ENCODE data around the gene ZNF768.
"Not testable (repeated sequence)": the region's sequence is repeated elsewhere in the genome, so short reads cannot be mapped to it uniquely, and the experiment has no call there.

The ZNF768 gene

DNA sequence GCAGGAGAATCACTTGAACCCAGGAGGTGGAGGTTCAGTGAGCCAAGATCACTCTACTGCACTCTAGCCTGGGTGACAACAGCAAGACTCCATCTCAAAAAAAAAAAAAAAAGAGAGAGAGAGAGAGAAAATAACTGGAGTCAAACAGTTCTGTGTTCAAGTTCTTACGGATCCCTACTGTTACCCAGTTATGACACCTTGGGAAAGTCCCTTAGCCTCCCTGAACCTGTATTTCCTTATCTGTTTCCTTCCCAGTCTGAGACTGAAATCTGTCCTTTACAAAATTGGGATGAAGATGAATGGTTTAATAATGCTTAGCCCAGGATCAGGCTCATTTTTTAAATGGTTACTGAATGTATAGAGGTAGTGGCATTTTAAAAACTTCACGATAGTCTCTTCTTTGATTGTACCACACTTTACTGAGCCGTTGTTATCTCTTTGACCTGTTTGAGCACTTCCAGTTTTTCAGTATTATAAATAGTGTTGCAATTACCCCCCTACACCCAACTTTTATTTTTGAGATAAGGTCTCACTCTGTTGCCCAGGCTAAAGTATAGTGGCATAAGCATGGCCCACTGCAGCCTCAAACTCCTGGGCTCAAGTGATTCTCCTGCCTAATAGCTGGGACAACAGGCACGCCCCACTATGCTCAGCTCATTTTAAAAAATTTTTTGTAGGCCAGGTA, 17.1 kb downstream of the ZNF768 start:
- DNase-seq: no peak

DNA sequence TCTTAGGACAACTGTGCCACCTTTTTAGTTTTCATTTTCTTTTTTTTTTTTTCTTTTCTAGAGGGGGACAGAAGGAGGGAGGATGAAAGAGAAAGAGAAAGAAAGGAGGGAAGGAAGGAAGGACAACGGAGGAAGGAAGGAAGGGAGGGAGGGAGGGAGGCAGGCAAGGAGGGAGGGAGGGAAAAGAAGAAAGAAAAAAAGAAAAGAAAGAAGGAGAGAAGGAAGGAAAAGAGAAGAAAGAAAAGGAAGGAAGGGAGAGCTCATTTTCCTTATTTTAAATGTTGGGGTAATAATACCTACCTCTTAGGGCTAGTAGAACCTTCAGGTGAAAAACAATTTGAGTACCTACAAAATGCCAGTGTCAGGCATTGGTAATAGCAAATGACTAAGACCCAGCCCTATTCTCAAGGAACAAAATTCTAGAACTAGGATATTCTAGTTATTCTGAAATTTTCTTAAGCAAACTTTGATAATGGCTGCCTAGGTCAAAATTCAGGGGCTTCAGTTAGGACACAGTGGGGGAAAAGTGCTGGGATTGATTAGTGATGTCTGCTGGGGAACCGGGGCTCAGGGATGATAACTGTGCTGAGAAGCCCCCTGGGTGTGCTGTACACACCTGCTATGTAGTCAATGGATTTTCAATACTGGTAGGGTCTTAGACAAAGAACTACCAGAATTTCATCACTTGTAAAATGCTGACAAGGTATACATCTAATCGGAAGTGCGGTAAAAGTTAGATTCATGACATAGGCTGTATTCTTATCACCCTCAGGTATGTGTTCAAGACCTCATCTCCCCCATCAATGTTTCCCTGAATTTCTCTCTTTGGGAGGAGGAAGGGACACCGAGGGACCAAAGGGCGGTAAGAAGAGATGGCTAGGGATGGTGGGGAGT, 22.7 kb downstream of the ZNF768 start:
- no peak for DNase-seq

DNA sequence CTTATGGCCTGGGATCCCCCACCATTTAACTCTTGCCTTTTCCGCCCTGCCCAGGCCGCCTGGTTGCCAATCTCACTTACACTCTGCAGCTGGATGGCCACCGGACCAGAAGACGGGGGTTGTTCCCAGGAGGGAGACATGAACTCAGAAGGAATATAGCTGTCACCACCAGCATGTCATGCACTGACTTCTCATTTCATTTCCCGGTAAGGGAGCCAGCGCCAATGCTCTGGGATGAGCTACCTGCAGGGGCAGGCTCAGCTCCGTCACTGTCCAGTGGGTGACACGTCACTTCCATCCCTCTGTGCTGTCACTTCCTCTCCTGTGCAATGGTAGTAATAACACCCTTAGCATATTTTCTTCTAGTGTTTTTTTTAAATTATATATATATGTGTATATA, 27.1 kb downstream of the ZNF768 start:
- DNase-seq: no peak

DNA sequence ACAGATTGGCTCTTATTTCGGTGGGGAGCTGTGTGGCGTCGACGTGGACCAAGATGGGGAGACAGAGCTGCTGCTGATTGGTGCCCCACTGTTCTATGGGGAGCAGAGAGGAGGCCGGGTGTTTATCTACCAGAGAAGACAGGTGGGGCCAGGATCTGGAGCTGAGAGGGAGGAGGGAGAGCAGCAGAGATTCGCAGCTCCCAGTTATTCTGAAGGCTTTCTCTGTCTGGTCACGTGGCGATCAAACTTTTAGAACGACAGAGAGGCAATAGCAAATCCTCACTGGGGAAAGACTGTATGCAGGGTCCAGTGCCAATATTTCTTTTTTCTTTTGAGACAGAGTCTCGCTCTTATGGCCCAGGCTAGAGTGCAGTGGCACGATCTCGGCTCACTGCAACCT, 31.7 kb downstream of the ZNF768 start:
- DNase-seq: no peak

DNA sequence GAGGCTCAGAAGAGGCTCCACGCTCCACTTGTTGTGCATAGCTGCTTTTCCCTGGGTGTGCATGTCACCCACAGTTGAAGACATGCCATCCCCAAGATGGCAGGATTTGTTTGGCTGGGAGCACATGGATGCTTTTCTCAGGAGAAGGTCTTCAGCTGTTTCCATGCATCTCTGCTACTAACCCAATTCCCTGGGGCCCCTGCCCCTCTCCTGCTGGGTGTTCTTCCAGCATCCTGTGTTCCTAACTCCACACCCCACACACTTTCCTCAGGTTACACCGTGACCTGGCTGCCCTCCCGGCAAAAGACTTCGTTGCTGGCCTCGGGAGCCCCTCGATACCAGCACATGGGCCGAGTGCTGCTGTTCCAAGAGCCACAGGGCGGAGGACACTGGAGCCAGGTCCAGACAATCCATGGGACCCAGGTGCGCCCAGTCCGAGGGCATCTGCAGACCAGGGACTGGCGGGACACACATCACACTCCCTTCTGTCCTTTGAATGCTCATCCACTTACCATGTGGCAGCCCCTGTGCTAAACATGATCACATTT, 32.4 kb downstream of the ZNF768 start:
- DNase-seq: no peak

- no peak for DNase-seq
Observed at GRCh38 chr16:30491744-30492308, 34.5 kb downstream of the ZNF768 start.

GRCh38 chr16:30491229-30491628, 35.1 kb downstream of the ZNF768 start:
- DNase-seq: no peak

DNA sequence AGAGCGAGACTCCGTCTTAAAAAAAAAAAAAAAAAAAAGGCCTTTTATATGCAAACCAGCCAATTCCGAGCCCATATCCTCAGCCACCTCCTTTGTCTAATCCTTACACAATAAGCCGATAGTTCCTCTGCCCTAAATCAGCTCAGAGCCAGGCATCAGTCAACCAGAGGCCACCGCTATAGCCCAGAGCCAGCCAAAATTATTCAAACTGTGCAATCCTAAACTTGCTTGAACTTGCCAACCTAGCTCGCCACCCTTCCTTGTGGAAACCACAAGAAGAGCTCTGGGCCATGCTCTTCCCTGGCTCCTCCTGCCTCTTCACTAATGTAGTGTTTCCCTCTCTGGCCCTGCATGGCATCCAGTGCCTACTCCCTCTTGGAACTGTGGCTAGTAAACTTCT, 36.2 kb downstream of the ZNF768 start:
- no peak for DNase-seq

- no peak for DNase-seq
Observed at GRCh38 chr16:30488764-30489605, 37.4 kb downstream of the ZNF768 start.

DNA sequence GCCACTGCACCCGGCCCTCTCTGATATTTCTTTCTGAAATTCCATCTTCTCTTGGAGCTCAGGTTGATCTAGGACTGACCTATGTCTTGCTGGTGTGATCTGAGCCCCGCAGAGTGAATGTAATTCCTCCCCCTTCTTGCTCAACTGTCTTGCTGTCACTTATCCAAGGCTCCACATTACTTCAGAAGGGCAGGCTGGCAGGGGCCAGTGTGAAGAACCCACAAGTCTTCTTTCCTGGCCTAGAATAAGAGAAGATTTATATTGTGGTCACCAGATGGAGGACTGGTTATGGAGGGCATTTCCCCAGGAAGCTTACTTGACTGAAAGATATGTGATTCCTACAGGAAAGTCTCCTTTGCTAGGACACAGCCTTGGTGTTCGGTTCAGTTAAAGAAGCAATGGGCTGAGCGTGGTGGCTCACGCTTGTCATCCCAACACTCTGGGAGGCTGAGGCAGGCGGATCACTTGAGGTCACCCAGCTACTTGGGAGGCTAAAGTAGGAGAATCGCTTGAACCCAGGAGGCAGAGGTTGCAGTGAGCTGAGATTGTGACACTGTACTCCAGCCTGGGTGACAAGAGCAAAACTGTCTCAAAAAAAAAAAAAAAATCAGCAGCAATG, 40.4 kb downstream of the ZNF768 start:
- no peak for DNase-seq

- DNase-seq: no peak
Observed at GRCh38 chr16:30484887-30485286, 41.5 kb downstream of the ZNF768 start.

DNA sequence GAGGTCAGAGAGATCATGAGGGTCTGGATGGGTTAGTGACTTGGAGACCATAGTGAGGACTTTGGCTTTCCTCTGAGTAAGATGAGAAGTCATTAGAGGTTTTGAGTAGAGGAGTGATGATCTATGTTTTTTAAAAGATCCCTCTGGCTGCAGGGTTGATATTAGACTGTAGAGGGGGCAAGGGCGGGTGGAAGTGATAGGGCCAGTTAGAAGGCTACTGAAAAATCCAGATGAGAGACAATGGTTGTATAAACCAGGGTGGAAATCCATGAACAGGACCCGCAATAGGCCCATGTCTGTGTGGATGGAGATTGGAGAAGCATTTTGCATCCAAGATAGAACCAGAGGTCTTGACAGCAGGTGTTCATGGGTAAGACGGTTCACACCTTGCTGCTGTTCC, 44.0 kb downstream of the ZNF768 start:
- no peak for DNase-seq

GRCh38 chr16:30481381-30481780, 45.0 kb downstream of the ZNF768 start:
- DNase-seq: no peak

GRCh38 chr16:30478766-30479478, 47.4 kb downstream of the ZNF768 start:
- DNase-seq: no peak

GRCh38 chr16:30477773-30478172, 48.6 kb downstream of the ZNF768 start:
- DNase-seq: not testable (repeated sequence)

- DNase-seq: no peak
Observed at GRCh38 chr16:30476991-30477390, 49.4 kb downstream of the ZNF768 start.

GRCh38 chr16:30474684-30475083, 51.7 kb downstream of the ZNF768 start:
- no peak for DNase-seq

DNA sequence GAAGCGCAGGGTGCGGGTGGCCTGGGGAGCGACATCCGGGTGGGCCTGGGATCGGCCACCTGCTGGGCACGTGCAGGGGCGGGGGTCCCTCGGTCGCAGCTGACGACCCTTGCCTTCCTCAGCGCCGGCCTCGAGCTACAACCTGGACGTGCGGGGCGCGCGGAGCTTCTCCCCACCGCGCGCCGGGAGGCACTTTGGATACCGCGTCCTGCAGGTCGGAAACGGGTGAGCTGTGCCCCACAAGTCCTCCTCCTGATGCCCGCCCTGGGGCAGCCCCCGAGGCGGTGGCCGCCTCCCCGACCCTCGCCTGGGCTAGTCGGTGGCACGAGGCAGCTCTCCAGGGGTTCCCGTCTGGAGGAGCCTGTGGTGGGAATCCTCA, 52.3 kb downstream of the ZNF768 start:
- no peak for DNase-seq
